WTC11 (cell line): ENCODE results near the gene TMEM186. TPM values are rescaled to one million over a fixed set of nuclear protein-coding genes. Genes with fewer than 3 reads are reported as not detected.
"Not testable (repeated sequence)": the region's sequence is repeated elsewhere in the genome, so short reads cannot be mapped to it uniquely, and the experiment has no call there.

Experiments used
- ATAC-seq: fragments of 200-7000 bp; cut with Tn5 transposase; 2 replicates; pipeline ENCODE4 v1.10.0; 2021; ENCODE audit warnings: mild to moderate bottlenecking, moderate library complexity
- CTCF ChIA-PET: fragments of 300-600 bp; sonication (Branson Sonifier 250); formaldehyde crosslinking; loops from one replicate; lab custom pipeline; 2021; ENCODE audit warnings: antibody characterized with exemption; lab: Charles Lee
- POLR2A ChIA-PET: fragments of 350-600 bp; sonication (Branson Sonifier 250); formaldehyde crosslinking; loops from one replicate; lab custom pipeline; 2021; ENCODE audit warnings: antibody characterized with exemption; lab: Charles Lee
- DNase-seq: peaks from one replicate; pipeline ENCODE4 v3.0.0; 2021; ENCODE audit warnings: low spot score
- H3K27ac Mint-ChIP-seq: 2 replicates; pipeline ENCODE4 v1.8.0; 2021; ENCODE audit warnings: mixed read lengths
- H3K27me3 Mint-ChIP-seq: 2 replicates; pipeline ENCODE4 v1.8.0; 2021; ENCODE audit warnings: low read depth, mild to moderate bottlenecking, moderate library complexity, mixed read lengths
- H3K36me3 Mint-ChIP-seq: 2 replicates; pipeline ENCODE4 v1.8.0; 2021; ENCODE audit warnings: mixed read lengths
- H3K4me1 Mint-ChIP-seq: 2 replicates; pipeline ENCODE4 v1.8.0; 2022; ENCODE audit warnings: mixed read lengths
- H3K4me3 Mint-ChIP-seq: 2 replicates; pipeline ENCODE4 v1.8.0; 2021; ENCODE audit warnings: mild to moderate bottlenecking, moderate library complexity, mixed read lengths
- H3K9me3 Mint-ChIP-seq: 2 replicates; pipeline ENCODE4 v1.8.0; 2021; ENCODE audit warnings: mixed read lengths
- ATF2 ChIP-seq: sonication (generic); formaldehyde crosslinking; IDR thresholded peaks from 2 replicates; pipeline ENCODE4 v1.8.1; 2022; ENCODE audit warnings: low read depth, missing genetic modification reagents, borderline replicate concordance
- ELF4 ChIP-seq: sonication (generic); formaldehyde crosslinking; IDR thresholded peaks from 2 replicates; pipeline ENCODE4 v1.8.1; 2022; ENCODE audit warnings: low read depth, mild to moderate bottlenecking, moderate library complexity, missing genetic modification reagents
- NR2C2 ChIP-seq: sonication (generic); formaldehyde crosslinking; IDR thresholded peaks from 2 replicates; pipeline ENCODE4 v1.8.0; 2022; ENCODE audit warnings: mild to moderate bottlenecking, missing genetic modification reagents
- ZBTB21 ChIP-seq: sonication (generic); formaldehyde crosslinking; IDR thresholded peaks from 2 replicates; pipeline ENCODE4 v1.8.1; 2023; ENCODE audit warnings: mild to moderate bottlenecking, missing genetic modification reagents, borderline replicate concordance
- ZMAT4 ChIP-seq: fragments of 250-450 bp; sonication (Bioruptor Pico); IDR thresholded peaks from 2 replicates; pipeline ENCODE4 v1.9.0; 2021; ENCODE audit warnings: mild to moderate bottlenecking
- ZNF121 ChIP-seq: sonication (generic); formaldehyde crosslinking; IDR thresholded peaks from 2 replicates; pipeline ENCODE4 v1.8.0; 2023; ENCODE audit warnings: missing genetic modification reagents
- total RNA-seq: library from RNA; stranded (reverse); gene quantifications from 3 replicates; pipeline ENCODE4 v1.2.3, GENCODE V29; 2021
- TF ChIP-seq, protein P1 (sequence below): sonication (generic); formaldehyde crosslinking; conservative IDR thresholded peaks from 2 replicates; pipeline ENCODE4 v1.8.1; 2023; ENCODE audit warnings: mild to moderate bottlenecking, low read depth, missing genetic modification reagents, moderate library complexity

TMEM186 gene
- total RNA-seq, 1 experiment from 2014 or later, result 17.8 TPM

DNA sequence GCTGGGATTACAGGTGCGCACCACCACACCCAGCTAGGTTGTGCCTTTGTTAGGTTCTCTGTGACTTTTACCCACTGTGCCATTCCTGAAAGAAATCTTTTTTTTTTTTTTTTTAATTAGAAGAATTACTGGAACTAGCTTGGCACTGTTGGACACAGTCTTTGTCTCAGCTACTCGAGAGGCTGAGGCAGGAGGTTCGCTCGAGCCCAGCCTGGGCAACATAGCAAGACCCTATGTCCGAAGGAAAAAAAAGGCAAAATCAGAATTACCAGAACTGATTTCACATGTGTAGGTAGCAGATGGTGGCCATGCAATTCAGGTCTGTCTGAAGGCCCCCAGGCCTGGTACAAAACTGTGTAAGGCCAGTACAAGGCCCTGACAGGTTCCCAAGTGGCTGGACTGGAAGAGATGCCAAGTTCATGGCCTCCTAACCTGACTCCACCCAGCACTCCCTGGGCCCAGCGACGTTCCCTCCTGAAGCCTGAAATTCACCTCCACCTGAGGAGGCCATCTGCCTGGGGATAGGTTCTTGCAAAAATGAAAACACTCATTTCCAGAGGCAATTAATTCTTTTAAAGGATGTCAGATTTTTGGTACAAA is 48.4 kb upstream of the TMEM186 start:
- H3K4me1 Mint-ChIP-seq, result peaks cover 55% of the 10 kb centered on the region
- TF ChIP-seq ATF2 (CRISPR knock-in tag), result no peak
- TF ChIP-seq NR2C2 (CRISPR knock-in tag), result no peak
- no peak for TF ChIP-seq ZBTB21 (CRISPR knock-in tag)
- TF ChIP-seq ZNF121, result peak; percentile 90
- TF ChIP-seq ELF4 (CRISPR knock-in tag), result no peak
- TF ChIP-seq, protein P1, sequence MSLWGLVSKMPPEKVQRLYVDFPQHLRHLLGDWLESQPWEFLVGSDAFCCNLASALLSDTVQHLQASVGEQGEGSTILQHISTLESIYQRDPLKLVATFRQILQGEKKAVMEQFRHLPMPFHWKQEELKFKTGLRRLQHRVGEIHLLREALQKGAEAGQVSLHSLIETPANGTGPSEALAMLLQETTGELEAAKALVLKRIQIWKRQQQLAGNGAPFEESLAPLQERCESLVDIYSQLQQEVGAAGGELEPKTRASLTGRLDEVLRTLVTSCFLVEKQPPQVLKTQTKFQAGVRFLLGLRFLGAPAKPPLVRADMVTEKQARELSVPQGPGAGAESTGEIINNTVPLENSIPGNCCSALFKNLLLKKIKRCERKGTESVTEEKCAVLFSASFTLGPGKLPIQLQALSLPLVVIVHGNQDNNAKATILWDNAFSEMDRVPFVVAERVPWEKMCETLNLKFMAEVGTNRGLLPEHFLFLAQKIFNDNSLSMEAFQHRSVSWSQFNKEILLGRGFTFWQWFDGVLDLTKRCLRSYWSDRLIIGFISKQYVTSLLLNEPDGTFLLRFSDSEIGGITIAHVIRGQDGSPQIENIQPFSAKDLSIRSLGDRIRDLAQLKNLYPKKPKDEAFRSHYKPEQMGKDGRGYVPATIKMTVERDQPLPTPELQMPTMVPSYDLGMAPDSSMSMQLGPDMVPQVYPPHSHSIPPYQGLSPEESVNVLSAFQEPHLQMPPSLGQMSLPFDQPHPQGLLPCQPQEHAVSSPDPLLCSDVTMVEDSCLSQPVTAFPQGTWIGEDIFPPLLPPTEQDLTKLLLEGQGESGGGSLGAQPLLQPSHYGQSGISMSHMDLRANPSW (CRISPR knock-in tag), result no peak
- no peak for TF ChIP-seq ZMAT4 (CRISPR knock-in tag)
- TF ChIP-seq, all 79 proteins: peak for 1
- H3K36me3 Mint-ChIP-seq, result peaks cover 28% of the 10 kb centered on the region
- DNase-seq, result no peak
- H3K9me3 Mint-ChIP-seq, result no peaks in the 10 kb centered on the region
- H3K27me3 Mint-ChIP-seq, result no peaks in the 10 kb centered on the region
- H3K27ac Mint-ChIP-seq, result no peak overlapping the region
- CTCF ChIA-PET, result interaction anchor here (1.7 kb wide), 1 partner anchor 9 kb away, joined by 5 read pairs; no protein-coding TSS in a partner anchor
- POLR2A ChIA-PET, result no interaction called here
- no peak for ATAC-seq
- H3K4me3 Mint-ChIP-seq, result no peak overlapping the region

- H3K9me3 Mint-ChIP-seq, POLR2A ChIA-PET, ATAC-seq, H3K27me3 Mint-ChIP-seq, H3K4me3 Mint-ChIP-seq, DNase-seq, CTCF ChIA-PET: not testable (repeated sequence)
- Mint-ChIP-seq H3K4me1 (peaks cover 35% of the 10 kb centered on the region), H3K36me3 (peaks cover 11% of the 10 kb centered on the region), H3K27ac (peak overlapping the region; percentile 69; the same call in 1 of the 2 replicates)
Observed at GRCh38 chr16:8843296-8843695, 45.9 kb upstream of the TMEM186 start.

GRCh38 chr16:8842016-8842415 is 44.6 kb upstream of the TMEM186 start:
- H3K4me3 Mint-ChIP-seq, H3K27me3 Mint-ChIP-seq, DNase-seq, H3K9me3 Mint-ChIP-seq, CTCF ChIA-PET, POLR2A ChIA-PET, H3K27ac Mint-ChIP-seq, ATAC-seq: not testable (repeated sequence)
- Mint-ChIP-seq H3K36me3 (peaks cover 11% of the 10 kb centered on the region), H3K4me1 (peaks cover 35% of the 10 kb centered on the region)

- H3K9me3 Mint-ChIP-seq, H3K27ac Mint-ChIP-seq, ATAC-seq, H3K4me3 Mint-ChIP-seq, DNase-seq, POLR2A ChIA-PET, H3K36me3 Mint-ChIP-seq, H3K27me3 Mint-ChIP-seq: not testable (repeated sequence)
- peaks cover 24% of the 10 kb centered on the region for H3K4me1 Mint-ChIP-seq
- CTCF ChIA-PET, result interaction anchor here (1.8 kb wide), 1 partner anchor 43 kb away, joined by 5 read pairs; no protein-coding TSS in a partner anchor
Observed at GRCh38 chr16:8837594-8837993, 40.2 kb upstream of the TMEM186 start.

DNA sequence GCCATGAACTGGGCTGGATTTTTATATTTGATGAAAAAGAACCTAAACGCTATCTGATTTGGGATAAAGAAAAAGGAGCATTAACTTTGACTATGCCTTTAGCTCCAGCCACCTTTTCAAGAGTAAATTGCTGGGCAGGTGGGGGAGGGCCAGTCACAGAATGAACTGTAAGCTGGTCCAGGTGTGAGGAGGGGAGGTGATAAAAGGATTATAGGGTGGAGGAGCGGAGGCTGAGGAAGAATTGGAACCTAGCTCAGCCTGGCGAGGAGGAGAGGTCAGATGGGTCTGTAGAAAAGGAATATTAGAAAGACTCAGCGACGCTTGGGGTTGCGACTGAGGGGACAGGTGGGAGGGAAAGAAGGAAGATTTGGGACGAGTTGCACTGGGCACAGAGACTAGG is 39.4 kb upstream of the TMEM186 start:
- not testable (repeated sequence) for ATAC-seq

More for the DNA sequence above, 39.4 kb upstream of the TMEM186 start:
- H3K4me1 Mint-ChIP-seq, result peaks cover 24% of the 10 kb centered on the region
- CTCF ChIA-PET, result interaction anchor here (1.4 to 1.8 kb wide), 2 partner anchors 44 to 99 kb away, joined by 4 to 5 read pairs; no protein-coding TSS in a partner anchor
- POLR2A ChIA-PET, H3K9me3 Mint-ChIP-seq, DNase-seq, H3K27ac Mint-ChIP-seq, H3K27me3 Mint-ChIP-seq, H3K4me3 Mint-ChIP-seq, H3K36me3 Mint-ChIP-seq: not testable (repeated sequence)
